Tibial artery (tissue), 4 donors: ENCODE results near the gene ZBTB7C.

Experiments
- DNase-seq, 2 donors: peaks; one replicate each; pipeline ENCODE4 v3.0.0-alpha.2; 2019
- H3K27ac ChIP-seq, 2 donors: fragments of 200-600 bp; sonication (generic) in 1 of 2; 1 replicate in 1 of 2; 2 replicates in 1 of 2; pipeline ENCODE4 v1.5.1; 2018 to 2019; ENCODE audit warnings: mild to moderate bottlenecking in 1 of 2
- H3K27me3 ChIP-seq, 2 donors: fragments of 200-600 bp; sonication (generic) in 1 of 2; one replicate each; pipeline versions ENCODE4 v1.5.1 to v1.6.0; 2016 to 2019
- H3K36me3 ChIP-seq, 3 donors: fragments of 200-600 bp; sonication (generic) in 2 of 3; one replicate each; pipeline ENCODE4 v1.5.1; 2016 to 2019; ENCODE audit warnings: mild to moderate bottlenecking in 2 of 3
- H3K4me1 ChIP-seq, 4 donors: fragments of 200-600 bp; sonication (generic) in 2 of 4; 1 replicate in 3 of 4; 2 replicates in 1 of 4; pipeline ENCODE4 v1.5.1; 2016 to 2019
- H3K4me3 ChIP-seq, 2 donors: fragments of 200-600 bp; sonication (generic) in 1 of 2; 1 replicate in 1 of 2; 2 replicates in 1 of 2; pipeline ENCODE4 v1.5.1; 2018 to 2019; ENCODE audit warnings: mild to moderate bottlenecking in 2 of 2
- H3K9me3 ChIP-seq, 3 donors: fragments of 200-600 bp; sonication (generic) in 1 of 3; one replicate each; pipeline ENCODE4 v1.5.1; 2016 to 2019
- intact Hi-C: fragments of 100-400 bp; cut with DNase I; formaldehyde crosslinking; loops from one replicate; pipeline ENCODE4 v1.15.0; 2023; ENCODE audit warnings: low total_unique reads
- TF ChIP-seq, protein P1 (sequence below), 2 experiments: fragments of 200-600 bp in 1 of 2; fragments of 450-650 bp in 1 of 2; IDR thresholded peaks; one replicate each; pipeline ENCODE4 v1.5.1; 2017 to 2019; ENCODE audit warnings: antibody characterized with exemption in 2 of 2, mild to moderate bottlenecking in 1 of 2, moderate library complexity in 1 of 2

The ZBTB7C gene

DNA sequence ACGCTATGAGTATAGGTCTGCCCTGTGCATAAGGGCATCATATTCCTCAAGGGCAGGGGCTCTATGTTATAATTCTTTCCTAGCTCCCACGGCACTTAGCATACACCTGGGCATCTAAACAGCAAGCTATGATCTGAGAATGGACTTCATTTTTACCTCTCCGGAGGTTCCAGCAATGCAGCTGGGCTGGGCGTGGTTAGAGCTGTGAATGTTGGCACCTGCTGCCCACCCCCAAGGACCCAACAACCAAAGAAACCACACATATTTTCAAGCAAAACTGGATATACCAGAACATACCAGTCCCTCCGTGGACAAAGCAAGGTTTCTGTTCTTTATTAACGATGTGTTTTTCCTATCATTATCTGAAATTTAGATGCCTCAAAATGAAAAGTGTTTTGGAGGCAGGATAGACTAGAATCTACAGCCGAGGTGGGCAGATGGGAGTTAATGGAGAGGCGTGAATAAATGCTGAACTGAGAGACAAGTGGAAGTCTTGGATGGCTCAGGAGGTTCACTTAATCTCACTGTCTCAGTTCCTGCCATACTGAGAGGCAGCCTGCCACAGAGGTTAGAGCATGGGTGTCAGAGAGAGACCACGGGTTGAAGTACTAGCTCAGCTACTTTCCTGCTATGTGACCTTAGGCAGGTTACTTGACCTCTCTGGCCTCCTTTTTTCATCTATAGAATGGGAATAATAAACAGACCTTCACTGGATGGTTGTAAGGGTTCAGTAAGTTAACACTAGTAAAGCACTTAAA lies 292.1 kb downstream of the ZBTB7C start:
- no peak overlapping the region for H3K4me3 ChIP-seq
- no peaks in the 10 kb centered on the region for H3K9me3 ChIP-seq
- no peaks in the 10 kb centered on the region for H3K27me3 ChIP-seq
- no peaks in the 10 kb centered on the region for H3K36me3 ChIP-seq
- H3K27ac ChIP-seq = no peak overlapping the region
- TF ChIP-seq, protein P1, sequence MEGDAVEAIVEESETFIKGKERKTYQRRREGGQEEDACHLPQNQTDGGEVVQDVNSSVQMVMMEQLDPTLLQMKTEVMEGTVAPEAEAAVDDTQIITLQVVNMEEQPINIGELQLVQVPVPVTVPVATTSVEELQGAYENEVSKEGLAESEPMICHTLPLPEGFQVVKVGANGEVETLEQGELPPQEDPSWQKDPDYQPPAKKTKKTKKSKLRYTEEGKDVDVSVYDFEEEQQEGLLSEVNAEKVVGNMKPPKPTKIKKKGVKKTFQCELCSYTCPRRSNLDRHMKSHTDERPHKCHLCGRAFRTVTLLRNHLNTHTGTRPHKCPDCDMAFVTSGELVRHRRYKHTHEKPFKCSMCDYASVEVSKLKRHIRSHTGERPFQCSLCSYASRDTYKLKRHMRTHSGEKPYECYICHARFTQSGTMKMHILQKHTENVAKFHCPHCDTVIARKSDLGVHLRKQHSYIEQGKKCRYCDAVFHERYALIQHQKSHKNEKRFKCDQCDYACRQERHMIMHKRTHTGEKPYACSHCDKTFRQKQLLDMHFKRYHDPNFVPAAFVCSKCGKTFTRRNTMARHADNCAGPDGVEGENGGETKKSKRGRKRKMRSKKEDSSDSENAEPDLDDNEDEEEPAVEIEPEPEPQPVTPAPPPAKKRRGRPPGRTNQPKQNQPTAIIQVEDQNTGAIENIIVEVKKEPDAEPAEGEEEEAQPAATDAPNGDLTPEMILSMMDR (IDR thresholded peaks at IDR 0.05) = no peak
- intact Hi-C loops = no loop called here
- no peak for DNase-seq
- peaks cover 0 to 12% (median 0%) of the 10 kb centered on the region in 4 donors for H3K4me1 ChIP-seq

DNA sequence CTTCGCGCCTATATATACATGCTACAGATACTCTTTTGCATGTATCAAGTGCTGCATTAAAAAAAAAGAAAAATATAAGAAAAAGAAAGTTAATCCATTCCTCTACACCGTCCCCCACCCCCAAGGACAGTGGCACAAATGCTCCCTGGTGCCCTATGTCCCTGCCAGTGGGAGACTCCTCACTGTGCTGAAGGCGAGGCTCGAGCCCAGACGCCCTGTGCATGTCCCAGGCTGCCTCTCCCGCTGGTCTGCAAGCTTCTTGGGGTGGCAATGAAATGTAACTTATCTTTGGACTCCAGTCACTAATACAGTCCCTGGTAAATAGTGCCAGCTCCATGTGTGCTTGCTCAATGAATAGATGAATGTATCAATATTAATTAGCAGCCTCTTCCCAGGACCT lies 293.2 kb downstream of the ZBTB7C start:
- intact Hi-C loops = no loop called here
- Histone ChIP-seq H3K9me3 (no peaks in the 10 kb centered on the region), H3K4me3 (no peak overlapping the region), H3K27me3 (no peaks in the 10 kb centered on the region), H3K27ac (no peak overlapping the region), H3K36me3 (no peaks in the 10 kb centered on the region), H3K4me1 (peaks cover 0 to 10% (median 0%) of the 10 kb centered on the region in 4 donors)
- DNase-seq = no peak
- TF ChIP-seq, protein P1 (IDR thresholded peaks at IDR 0.05) = no peak

DNA sequence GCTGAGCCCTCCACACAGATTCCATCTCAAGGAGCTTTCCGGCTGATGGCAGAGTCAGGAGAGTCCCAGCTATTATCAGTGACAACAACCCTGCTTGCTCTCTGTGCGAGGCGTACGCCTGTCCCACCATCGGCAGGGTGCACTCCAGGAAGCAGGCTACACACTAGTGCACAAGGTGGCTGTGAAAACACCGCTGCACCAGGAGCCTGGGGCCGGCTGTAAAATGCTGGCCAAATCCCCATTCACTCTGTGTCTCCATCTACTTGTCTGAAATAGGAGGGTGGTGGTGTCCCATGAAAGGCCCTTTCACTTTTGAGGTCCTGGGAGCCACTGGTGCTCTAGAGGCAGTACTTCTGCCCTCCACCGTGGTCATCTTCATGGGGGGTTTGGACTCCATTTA lies 295.5 kb downstream of the ZBTB7C start:
- Histone ChIP-seq H3K27me3 (no peaks in the 10 kb centered on the region), H3K4me3 (no peak overlapping the region), H3K27ac (no peak overlapping the region), H3K36me3 (no peaks in the 10 kb centered on the region), H3K9me3 (no peaks in the 10 kb centered on the region), H3K4me1 (peaks cover 0 to 4% (median 0%) of the 10 kb centered on the region in 4 donors)
- TF ChIP-seq, protein P1 (IDR thresholded peaks at IDR 0.05) = no peak
- intact Hi-C loops = no loop called here
- DNase-seq = no peak

DNA sequence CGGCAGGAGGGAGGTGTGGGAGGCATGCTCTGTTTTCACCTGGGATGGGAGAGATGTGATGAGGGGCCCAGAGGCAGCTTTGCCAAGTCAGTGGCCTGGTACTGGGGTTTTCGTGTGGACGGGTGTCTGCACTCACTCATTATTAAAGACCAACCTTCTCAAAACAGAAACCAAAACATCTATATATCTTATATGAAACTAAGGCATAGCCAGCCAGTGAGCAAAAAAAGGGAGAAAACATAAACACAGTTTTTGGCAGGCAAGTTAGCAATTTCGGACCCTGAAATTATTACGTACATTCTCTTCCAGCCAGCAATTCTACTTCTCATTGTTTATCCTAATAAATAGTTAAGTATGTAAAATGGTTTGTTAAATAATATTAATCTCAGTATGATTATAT lies 297.6 kb downstream of the ZBTB7C start:
- intact Hi-C loops = no loop called here

DNA sequence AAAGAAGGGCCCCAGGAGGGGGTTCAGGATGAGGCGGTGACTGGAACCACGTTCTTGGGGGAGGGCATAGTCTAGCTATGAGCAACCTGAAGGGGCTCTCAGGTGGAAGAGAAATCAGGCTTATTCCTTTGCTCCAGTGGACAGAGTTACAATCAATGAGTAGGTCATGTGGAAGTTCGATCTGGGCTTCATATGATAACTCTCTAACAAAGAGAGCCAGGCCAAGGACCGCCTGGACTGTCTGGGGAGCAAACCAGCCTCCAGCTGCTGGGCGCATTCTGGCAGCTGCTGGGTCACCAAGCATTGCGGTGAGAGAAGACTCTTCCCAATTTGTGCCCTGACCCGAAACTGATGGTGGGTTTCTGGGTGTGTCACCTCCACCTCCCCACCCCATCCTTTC lies 298.4 kb downstream of the ZBTB7C start:
- intact Hi-C loops = no loop called here
- no peak for DNase-seq
- Histone ChIP-seq H3K27me3 (no peaks in the 10 kb centered on the region), H3K27ac (no peak overlapping the region), H3K4me1 (peaks cover 0 to 9% (median 0%) of the 10 kb centered on the region in 4 donors), H3K9me3 (no peaks in the 10 kb centered on the region), H3K4me3 (no peak overlapping the region), H3K36me3 (no peaks in the 10 kb centered on the region)
- TF ChIP-seq, protein P1 (IDR thresholded peaks at IDR 0.05) = no peak

More for the DNA sequence above, 297.6 kb downstream of the ZBTB7C start:
- Histone ChIP-seq H3K4me1 (peaks cover 0 to 13% (median 0%) of the 10 kb centered on the region in 4 donors), H3K36me3 (no peaks in the 10 kb centered on the region), H3K27me3 (no peaks in the 10 kb centered on the region), H3K27ac (no peak overlapping the region), H3K9me3 (no peaks in the 10 kb centered on the region), H3K4me3 (no peak overlapping the region)
- TF ChIP-seq, protein P1 (IDR thresholded peaks at IDR 0.05) = no peak
- DNase-seq = no peak
